Measurements from ENCODE around the gene NAT10.
"Not testable (repeated sequence)": the region's sequence is repeated elsewhere in the genome, so short reads cannot be mapped to it uniquely, and the experiment has no call there.

Gene NAT10

DNA sequence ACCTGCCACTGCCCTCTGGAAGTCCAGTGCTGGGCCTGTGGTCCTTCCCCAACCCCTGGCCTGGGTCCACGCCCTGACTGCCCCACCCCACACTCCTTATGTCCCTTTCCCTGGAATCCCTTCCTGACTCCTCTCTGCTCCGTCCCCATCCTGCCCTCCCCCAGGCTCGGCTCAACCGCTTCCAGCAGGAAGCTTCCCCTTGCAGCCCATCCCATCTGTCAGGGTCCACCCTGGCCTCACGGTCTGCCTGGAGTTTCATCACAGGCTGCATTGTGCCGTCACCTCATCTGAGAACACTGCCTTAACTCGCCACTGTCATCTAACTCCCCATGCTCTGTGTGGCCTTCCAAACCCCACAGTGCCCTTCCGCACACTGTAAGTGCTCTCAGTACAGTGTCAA is 64.3 kb downstream of the NAT10 start:
- no peak for FAIRE-seq

DNA sequence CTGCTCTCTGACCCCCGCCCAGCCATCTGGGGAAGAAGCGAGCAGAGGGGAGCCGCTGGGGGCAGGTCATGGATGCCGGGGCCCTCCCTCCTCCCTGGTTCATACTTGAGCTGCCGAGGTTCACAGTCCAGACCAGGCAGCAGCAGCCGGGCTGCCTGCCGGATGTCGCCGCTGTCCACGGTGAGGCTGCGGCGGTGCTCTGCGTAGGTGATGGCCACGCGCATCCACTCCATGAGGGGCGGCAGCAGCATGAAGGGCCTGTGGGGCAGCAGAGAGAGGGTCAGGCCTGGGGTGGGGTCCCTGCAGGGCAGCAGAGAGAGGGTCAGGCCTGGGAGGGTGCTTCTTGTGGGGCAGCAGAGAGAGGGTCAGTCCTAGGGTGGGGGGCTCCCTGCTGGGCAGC is 67.6 kb downstream of the NAT10 start:
- FAIRE-seq = no peak

DNA sequence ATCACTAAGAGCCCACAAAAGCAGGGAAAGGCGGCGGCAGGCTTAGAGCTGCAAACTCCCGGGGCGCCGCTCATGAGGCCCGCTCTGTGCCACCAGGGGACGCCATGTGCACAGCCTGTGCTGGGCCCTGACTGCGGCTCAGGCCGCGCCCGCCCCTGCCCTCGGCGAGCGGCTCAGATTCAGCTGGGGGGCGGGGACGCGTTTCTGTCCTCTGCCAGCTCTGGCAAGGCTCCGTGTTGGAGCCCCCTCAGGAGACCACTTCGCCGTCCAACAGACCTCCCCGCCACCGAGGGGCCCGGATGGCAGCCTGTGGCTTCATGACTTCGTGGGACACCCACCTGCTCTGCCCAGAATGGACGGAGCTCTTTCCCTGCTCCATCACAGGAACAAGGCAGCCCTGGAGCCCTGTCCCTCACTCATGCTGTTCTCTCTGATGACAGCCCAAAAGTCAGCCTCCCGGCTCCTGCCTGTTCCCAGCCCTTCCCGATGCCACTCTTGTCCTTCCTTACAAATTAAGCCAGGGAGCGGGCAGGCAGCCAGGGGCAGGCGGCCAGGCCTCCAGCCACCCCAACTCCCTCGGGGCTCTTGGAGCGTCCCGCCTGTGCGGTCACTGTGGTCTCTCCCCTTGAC is 69.1 kb downstream of the NAT10 start:
- FAIRE-seq = no peak

DNA sequence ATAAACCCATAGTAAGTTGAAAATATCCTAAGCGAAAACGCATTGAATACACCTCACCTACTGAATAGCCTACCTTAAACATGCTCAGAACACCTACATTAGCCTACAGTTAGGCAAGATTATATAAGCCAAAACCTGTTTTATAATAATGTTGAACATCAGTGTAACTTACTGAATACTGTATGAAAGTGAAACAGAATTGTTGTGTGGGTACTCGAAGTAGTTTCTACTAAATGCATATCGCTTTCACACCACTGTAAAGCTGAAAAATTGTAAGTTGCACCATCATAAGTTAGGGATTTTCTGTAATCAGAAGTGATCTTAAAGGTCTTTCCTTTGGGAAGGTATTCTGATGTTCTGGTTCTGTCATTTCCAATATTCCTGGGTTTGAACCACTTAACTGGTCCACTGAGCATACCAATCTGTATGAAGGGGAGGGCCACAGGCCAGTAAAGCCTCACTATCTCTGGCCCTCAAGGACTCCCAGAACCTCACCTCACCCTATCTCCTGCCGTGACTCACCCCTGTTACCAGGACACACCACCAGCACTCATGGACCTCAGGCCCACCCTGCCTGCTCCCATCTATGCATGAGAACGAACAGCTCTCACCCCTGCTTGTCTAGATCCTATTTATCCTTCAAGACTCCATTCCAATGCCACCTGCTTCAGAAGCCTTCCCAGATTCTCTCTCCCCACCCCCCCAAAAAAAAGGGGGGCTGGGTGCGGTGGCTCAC is 70.0 kb downstream of the NAT10 start:
- FAIRE-seq = no peak

DNA sequence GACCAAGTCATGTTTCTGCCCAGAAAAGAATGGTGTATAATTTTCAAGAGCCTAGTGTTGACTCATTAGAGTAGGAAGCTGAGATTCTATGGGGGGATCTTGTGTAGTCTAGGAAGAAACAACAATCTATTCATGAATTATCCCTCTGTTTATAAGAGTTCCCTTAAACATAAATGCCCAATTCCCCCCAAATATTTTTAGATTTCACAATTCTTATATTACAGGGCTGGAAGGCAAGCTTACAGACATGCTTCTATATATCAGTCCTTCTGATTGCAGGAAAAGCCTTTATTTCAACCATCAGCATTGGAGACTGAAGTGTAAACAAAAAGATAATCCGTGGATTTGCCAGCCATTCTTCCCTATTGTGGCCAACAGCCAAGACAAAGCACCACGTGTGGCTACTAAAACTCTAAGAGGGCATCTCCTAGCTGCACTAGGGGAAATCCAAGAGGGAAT is 71.4 kb downstream of the NAT10 start:
- no peak for FAIRE-seq

DNA sequence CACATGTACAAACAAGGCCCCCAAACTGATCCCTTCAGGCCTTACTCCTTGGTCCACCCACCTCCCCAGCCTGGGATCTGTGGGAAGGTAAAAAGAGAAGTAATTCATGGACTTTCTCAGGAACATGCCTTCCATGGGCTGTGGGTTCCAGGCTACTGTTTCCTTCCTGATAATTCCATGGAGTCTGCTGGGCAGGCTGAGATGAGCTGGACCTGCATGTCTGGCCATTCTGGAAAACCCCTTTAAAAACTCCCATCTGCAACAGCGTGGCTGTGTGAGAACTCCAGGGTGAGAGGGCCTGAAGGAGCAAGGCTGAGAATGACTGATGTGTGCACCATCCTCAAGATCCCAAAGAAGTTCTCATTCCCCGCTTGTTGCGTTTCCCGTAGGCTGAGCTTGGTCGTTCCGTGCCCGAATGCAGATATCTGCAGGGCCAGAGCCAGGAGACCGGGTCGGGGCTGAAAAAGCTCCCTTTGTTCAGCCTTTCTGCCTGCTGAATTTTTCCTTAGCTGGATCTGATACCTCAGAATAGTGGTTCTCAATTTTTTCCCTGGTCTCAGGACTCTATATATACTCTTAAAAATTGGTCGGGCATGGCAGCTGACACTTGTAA is 72.9 kb downstream of the NAT10 start:
- no peak for FAIRE-seq

DNA sequence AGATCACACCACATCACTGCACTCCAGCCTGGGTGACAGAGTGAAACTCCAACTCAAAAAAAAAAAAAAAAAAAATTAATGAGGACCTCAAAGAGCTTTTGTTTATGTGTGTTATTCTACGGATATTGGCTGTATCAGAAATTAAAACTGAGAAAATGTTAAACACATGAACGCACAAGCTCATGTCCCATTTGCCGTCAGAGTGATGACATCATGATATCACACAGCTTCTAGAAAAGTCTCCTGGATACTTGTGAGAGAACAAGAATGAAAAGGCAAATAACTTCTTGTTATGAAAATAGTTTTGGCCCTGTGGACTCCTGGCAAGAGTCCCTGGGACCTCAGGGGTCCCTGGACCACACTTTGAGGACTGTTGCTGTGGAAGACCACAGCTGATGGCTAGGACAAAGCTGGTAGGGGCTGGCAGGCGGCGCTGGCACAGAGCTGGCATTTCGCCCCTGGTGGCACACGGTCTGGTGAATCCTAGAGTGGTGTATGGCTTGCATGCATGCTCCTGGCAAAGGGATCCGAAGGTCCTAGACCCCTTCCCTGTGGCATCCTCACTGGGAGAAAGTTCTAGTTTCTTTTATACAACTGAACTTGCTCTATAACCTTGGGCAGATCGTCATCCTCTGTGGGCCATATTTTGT is 73.7 kb downstream of the NAT10 start:
- FAIRE-seq = no peak

DNA sequence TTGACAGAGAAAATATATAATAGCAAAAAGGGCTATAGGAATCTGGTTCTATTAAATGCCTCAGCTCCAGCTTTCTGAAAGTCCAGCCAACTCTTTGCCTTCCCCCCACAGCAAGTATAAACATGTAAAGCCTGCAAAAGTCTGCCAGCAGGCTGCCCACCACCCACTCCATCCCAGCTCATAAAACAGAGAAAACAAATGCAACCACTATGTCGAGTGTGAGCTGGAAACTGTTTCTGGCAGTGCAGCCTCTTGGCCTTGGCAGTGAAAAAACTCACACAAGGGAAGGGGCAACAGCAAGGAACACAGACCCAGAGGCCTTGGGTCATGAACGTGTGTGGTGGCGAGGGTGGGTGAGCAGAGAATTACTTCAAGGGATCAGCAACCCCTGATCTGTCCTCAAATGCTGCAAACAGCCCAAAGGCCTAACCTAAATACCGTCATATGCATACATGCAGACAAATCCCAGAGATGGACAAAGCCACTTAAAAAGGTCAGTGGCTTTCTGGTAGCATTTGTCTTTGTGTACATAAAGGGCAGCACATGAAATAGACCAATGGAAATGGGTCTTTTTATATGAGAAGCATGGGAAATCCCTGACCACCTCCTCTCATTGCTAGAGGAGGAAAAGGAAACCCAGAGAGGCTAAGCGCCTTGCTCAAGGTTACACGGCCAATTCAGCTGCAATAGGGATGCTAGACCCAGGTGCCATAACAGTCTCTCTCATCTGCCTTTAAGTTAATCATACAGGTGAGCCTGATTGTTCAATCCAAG is 74.8 kb downstream of the NAT10 start:
- FAIRE-seq = no peak

DNA sequence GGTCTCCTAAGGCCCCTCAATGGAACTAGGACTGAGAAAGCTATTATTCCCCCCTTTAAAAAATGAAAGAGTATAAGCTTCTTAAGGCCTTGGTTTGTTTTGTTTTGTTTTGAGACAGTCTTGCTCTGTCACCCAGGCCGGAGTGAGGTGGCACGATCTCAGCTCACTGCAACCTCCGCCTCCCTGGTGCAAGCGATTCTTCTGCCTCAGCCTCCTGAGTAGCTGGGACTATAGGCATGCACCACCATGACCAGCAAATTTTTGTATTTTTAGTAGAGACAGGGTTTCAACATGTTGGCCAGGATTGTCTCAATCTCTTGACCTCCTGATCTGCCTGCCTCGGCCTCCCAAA is 75.4 kb downstream of the NAT10 start:
- not testable (repeated sequence) for FAIRE-seq

DNA sequence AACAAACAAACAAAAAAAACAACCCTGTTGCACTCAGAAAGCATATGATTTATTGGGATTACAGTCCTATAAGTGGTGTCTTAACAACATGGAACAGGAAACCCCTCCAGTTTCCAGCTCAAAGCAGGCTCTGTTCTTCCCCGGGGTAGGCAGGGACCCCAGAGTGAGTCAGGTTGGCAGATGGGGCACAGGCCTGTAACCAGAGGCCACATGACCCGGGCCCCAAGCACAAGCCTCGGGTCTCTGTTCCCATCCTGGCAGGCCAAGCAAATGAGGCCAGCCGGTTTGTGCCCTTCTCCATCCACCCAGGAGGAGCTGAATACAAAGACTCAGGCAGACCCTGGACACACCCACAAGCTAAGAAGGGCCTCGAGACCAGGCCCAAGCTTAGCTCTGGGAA is 75.8 kb downstream of the NAT10 start:
- no peak for FAIRE-seq

DNA sequence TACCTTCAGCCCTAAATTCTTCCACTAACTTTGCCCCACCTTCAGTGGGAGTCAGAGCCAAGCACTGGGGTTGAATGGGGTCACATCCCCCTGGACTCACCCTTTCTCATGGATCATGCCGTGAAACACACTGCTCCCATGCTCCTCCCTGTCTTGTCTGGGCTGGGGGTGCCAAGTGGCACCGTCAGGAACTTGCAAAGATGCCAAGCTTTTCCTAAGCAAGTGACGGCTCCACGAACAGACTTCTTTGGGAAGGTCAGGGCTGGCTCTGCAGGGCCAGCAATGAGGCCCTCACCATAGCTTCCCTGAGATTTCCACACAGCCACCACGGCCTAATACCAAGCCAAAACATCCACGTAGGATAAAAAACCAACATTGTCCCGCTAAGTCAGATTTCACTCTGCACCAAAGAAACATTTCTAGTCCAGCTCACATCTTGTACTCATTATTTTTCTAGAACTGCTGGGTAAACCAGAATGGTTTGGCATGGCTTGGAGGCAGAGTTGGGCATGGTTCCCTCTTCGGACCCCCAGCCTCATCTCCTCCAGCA is 76.5 kb downstream of the NAT10 start:
- FAIRE-seq = no peak

DNA sequence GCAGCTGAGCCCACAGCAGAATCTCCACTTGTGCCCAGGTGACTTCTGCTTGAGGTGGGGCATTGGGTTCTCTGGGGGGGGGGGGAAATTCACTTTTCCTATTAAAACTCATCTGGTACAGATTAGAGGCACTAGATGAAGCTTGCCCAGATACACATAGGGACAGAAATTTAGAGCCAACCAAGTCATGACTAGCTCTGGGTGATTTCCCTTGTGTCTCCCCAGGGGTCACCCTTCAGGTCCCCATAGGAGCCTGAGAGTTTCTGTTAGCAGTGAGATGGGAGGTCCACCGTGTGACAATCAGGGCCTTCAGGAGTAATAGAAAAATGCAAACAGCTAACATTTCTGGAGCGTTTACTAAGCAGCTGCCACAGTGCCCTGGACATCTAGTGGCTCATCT is 77.0 kb downstream of the NAT10 start:
- FAIRE-seq = no peak

DNA sequence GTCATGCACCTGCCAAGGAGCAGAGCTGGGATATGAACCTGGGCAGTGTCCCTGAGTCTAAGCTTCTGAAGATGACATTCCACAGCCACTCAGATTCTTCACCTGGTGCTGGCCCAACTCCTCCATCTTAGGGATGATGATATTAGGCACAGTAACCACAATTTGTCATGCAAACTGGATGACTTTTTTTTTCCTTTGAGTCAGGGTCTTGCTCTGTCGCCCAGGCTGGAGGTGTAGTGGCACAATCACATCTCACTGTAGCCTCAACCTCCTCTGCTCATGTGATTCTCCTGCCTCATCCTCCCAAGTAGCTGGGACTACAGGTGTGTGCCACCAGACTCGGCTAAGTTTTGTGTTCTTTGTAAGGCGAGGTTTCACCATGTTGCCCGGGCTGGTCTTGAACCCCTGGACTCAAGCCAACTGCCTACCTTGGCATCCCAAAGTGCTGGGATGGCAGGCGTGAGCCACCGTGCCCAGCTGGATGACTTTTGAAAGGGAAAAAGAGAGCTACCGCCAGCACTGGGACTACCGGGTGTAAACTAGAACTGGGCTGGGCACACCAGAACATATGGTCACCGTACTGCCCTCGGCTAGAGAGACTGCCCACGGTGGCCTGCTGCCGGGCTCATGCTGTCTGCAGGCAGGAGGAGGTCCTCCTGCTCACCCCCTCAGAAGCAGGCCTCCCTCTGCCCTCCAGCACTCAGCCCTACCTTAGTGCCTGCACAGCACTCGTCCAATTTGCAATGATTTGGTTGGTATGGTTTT is 77.7 kb downstream of the NAT10 start:
- no peak for FAIRE-seq

DNA sequence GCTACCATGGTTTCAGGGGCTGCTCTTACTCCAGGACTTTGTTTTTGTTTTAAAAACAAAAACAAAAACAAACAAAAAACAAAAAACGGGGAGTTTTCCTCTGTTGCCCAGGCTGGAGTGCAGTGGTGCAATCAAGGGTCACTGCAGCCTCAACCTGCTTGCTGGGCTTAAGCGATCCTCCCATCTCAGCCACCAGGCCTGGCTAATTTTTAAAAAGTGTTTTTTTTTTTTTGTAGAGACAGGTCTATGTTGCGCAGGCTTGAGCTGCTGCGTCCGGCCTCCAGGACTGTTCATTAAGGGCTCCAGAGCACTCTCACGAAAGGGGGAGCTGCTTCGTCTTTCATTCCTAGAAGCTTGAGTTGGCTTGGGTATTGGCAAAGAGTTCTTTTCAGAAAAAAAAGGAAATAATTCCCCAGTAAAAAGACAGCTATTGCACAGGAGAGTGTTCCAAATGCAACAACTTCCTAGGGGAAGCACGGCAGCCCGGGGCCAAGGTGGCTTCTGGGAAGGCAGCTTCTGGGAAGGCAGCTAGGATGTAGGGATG is 78.5 kb downstream of the NAT10 start:
- FAIRE-seq = no peak

DNA sequence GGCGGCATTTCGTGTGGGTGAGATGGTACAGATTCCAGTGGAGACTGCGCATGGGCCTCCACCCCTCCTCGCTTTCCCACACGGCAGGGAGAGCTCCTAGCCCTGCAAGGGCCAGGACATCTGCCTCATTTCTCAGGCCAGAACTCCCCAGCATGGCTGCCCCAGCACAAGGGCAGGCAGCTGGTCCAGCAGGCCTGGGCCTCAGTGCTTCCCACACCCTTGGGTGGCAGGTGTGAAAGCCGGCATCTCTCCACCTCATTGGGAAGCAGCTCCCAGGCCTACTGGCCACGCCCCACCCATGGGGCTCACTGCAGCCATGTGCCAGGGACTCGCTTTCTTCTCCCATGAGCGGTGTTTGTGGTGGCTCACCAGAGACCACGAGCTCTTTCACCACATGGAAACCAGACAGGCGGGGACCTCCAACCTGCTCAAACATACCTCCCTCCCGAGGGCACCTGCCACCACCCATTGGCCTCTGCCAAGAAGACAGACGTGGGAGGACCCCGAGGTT is 79.1 kb downstream of the NAT10 start:
- no peak for FAIRE-seq

DNA sequence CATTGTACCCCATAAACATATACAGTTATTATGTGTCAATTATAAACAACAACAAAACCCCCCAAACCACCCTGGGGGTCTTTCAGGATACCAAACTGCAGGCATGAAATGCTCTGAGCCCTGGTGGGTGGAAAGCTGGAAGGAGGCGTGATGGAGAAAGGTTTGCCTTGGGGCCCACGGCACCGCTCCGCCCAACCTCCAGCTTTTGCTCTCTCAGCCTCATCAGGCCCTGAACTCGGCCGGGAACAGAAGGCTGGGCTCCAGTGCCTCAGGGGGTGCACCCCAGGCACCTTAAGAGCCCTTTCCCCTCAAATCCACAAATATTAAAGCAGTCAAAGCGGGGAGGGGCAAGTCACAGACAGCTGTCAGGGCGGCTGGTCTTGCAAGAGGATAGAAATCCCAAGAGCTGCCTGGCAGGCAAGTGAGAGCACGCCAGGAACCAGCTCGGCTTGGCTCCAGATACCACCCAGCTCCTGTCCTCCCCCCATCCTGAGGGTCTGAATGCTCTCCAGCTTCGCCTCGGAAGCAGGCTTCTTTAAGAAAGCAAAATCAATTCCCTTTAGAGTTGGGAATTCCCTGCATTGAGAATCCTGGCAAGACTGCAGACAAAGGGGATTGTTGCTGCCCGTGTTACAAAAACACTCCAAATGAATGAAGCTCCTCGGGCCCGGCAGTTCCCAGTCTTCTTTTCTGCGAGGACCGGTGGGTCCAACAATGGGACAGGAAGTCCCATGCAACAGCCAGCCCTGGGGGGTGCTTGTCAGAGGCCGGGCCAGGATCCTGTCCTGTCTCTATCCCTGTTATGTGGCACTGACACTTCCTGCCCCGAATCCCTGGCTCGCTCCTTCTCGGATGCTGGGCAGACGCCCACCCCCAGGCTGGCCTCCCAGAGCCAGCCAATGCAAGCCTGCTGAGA is 80.8 kb downstream of the NAT10 start:
- no peak for FAIRE-seq

DNA sequence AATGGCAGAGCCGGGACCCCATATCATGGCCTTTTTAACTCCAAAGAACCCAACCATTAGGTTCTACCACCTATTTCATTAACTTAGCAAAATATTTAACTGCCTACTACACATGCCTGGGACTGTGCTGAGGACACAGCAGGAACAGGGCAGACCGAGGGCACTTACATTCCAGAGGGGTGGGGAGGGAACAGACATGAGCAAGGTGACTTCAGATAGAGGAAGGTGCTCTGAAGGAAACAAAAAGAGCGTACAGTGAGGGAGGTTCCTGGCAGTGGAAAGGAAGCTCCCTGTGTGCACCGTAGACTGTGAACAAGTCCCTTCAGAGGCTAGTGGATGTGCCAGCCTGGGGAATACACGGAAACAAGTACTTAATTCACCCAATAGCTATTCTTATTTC is 82.8 kb downstream of the NAT10 start:
- FAIRE-seq = no peak

DNA sequence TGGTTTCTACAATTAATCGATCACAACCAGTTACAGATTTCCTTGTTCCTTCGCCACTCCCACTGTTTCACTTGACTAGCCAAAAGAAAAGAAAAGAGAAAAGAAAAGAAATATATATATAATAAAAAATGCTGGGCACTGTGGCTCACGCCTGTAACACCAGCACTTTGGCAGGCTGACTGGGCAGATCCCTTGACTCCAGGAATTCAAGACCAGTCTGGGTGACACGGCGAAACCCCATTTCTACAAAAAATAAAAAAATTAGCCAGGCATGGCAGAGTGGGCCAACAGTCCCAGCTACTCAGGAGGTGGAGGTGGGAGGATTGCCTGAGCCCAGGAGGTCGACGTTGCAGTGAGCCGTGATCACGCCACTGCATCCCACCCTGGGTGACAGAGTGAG is 83.8 kb downstream of the NAT10 start:
- no peak for FAIRE-seq

DNA sequence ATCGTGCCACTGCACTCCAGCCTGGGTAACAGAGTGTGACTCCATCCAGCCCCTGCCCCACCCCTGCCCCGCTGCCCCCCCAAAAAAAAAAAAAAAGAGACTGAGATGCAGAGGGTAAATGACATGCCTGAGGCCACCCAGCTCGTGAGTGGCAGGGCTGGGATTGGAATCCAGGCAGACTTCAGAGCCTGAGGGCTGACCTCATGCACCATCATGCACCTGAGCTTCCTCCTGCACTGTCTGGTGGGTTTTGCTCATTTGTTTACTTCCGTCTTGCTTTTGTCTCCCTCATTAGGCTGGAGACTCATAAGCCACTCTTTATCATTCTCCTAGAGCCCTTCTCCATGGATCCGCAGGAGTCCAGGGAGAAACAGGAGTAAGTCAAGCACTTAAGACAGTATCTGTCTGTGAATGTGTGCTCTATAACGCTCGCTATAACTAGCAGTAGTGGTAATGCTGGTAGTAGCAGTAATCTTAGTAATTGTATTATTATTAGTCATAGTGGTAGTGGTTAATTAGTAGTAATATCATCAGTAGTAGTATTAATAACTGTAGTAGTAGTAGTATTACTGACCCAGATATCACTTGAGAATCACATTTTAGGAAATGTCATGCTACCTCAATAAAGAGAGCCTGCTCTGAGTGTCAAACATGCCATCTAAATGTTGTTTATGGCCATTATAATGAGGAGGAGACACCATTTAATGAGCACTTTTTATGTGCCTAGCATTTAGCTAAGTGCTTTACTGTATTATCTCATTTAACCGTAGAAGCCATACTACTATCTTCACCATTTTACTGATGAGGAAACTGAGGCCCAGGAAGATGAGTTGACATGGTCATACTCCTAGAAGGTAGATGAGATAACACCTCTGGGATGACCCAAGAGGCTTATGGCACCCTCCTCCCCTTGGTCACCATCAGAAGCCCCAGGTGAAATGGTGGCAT is 85.0 kb downstream of the NAT10 start:
- FAIRE-seq = no peak
